K562 (cell line): ENCODE results near the gene KLHDC7A. TPM values are rescaled to one million over a fixed set of nuclear protein-coding genes. Genes with fewer than 3 reads are reported as not detected.

Experiments
- ATAC-seq: fragments of 200-7000 bp; cut with Tn5 transposase; 3 replicates; pipeline ENCODE4 v1.9.1; 2020; ENCODE audit warnings: moderate library complexity
- BruUV-seq: library from RNA; stranded (reverse); fragments of 400-500 nt; replicated peaks from 2 replicates; lab custom pipeline; 2021; lab: Mats Ljungman, UMichigan
- CTCF ChIA-PET: fragments of 300-600 bp; formaldehyde crosslinking; extraction: SDS; loops from one replicate; lab custom pipeline; 2021; ENCODE audit warnings: low intra/inter-chr PET ratio; lab: Yijun Ruan, JAX
- POLR2A ChIA-PET: fragments of 300-600, 350-650 bp; sonication (Branson Sonifier 250); formaldehyde crosslinking; extraction: SDS; loops from one replicate; lab custom pipeline; 2021; ENCODE audit warnings: antibody characterized with exemption, inconsistent platforms; lab: Yijun Ruan, JAX
- DNase-seq, 4 experiments: peaks; one replicate each; pipeline versions ENCODE4 v3.0.0 to v3.0.0-alpha.2; 2011 to 2018; ENCODE audit warnings: low spot score in 3 of 4, mixed read lengths in 3 of 4; ENCODE audit errors: extremely low read depth in 1 of 4
- FAIRE-seq: peaks from 2 replicates; lab custom pipeline; 2011; peaks lifted over from hg19 to GRCh38; lab: Jason Lieb, UNC
- H2AFZ ChIP-seq: 2 replicates; pipeline ENCODE4 v1.6.0; 2011; ENCODE audit warnings: low read depth, low read length, control low read depth, inconsistent platforms
- H3K27ac ChIP-seq: fragments of 200-600 bp; 3 replicates; pipeline ENCODE4 v1.8.0; 2011; ENCODE audit warnings: low read depth, mild to moderate bottlenecking, control low read depth, inconsistent platforms, low read length, moderate library complexity, mixed read lengths; ENCODE audit errors: extremely low read depth
- H3K27me3 ChIP-seq, 2 experiments: fragments of 300-600 bp in 1 of 2; 2 replicates in 1 of 2; 3 replicates in 1 of 2; pipeline versions ENCODE4 v1.6.0 to v1.8.0; 2011; ENCODE audit warnings: inconsistent platforms in 2 of 2, low read length in 2 of 2, mild to moderate bottlenecking in 1 of 2, mixed read lengths in 1 of 2, moderate library complexity in 1 of 2; ENCODE audit not compliant: control insufficient read depth in 2 of 2, insufficient read depth in 2 of 2
- H3K36me3 ChIP-seq: fragments of 300-600 bp; 3 replicates; pipeline ENCODE4 v1.8.0; 2011; ENCODE audit warnings: mild to moderate bottlenecking, low read length, inconsistent platforms; ENCODE audit not compliant: control insufficient read depth, insufficient read depth
- H3K4me1 ChIP-seq, 2 experiments: fragments of 200-600 bp in 1 of 2; replicated peaks in 1 of 2; 2 replicates in 1 of 2; 3 replicates in 1 of 2; pipeline versions ENCODE4 v1.5.1 to v1.8.0; 2011; ENCODE audit warnings: inconsistent platforms in 2 of 2, low read length in 2 of 2, mild to moderate bottlenecking in 1 of 2, mixed read lengths in 1 of 2, moderate library complexity in 1 of 2; ENCODE audit not compliant: control insufficient read depth in 2 of 2, insufficient read depth in 2 of 2
- H3K4me2 ChIP-seq: 2 replicates; pipeline ENCODE4 v1.6.1; 2011; ENCODE audit warnings: low read length, control low read depth, inconsistent platforms, mixed read lengths; ENCODE audit not compliant: insufficient read depth
- H3K4me3 ChIP-seq: fragments of 200-600 bp; sonication (generic), shearing (Covaris generic); 2 replicates; pipeline ENCODE4 v1.5.1; 2016; ENCODE audit warnings: control low read depth, inconsistent platforms
- H3K79me2 ChIP-seq: fragments of 200-600 bp; 3 replicates; pipeline ENCODE4 v1.8.0; 2011; ENCODE audit warnings: low read length, inconsistent platforms; ENCODE audit not compliant: control insufficient read depth, insufficient read depth
- H3K9ac ChIP-seq, 2 experiments: 2 replicates each; pipeline versions ENCODE4 v1.6.0 to v1.6.1; 2011; ENCODE audit warnings: low read depth in 2 of 2, low read length in 2 of 2, control low read depth in 1 of 2, inconsistent platforms in 1 of 2, mild to moderate bottlenecking in 1 of 2, mixed read lengths in 1 of 2; ENCODE audit not compliant: insufficient read depth in 1 of 2
- H3K9me1 ChIP-seq: one replicate; pipeline ENCODE4 v1.6.0; 2011; ENCODE audit warnings: inconsistent platforms, mild to moderate bottlenecking, low read length, moderate library complexity; ENCODE audit not compliant: control insufficient read depth, insufficient read depth
- H3K9me3 ChIP-seq: replicated peaks from 2 replicates; pipeline ENCODE4 v1.5.1; 2011; ENCODE audit warnings: low read depth, low read length, inconsistent platforms; ENCODE audit not compliant: control insufficient read depth, insufficient read depth
- H4K20me1 ChIP-seq: replicated peaks from 2 replicates; pipeline ENCODE4 v1.6.1; 2011; ENCODE audit warnings: low read length, inconsistent platforms, mixed read lengths; ENCODE audit not compliant: control insufficient read depth, insufficient read depth
- CHD1 ChIP-seq: fragments of 200-600 bp; sonication (generic); IDR thresholded peaks from one replicate; pipeline ENCODE4 v1.6.1; 2012; ENCODE audit warnings: mild to moderate bottlenecking, moderate library complexity, low read length, inconsistent platforms
- ELF1 ChIP-seq: fragments of 200-800 bp; sonication (Bioruptor generic); IDR thresholded peaks from 2 replicates; pipeline ENCODE4 v1.6.1; 2016; ENCODE audit warnings: missing genetic modification characterization, missing compliant biosample characterization
- EP400 ChIP-seq: fragments of 450-650 bp; IDR thresholded peaks from 2 replicates; pipeline ENCODE4 v1.6.1; 2017; ENCODE audit warnings: antibody characterized with exemption, mild to moderate bottlenecking, moderate library complexity
- HDAC8 ChIP-seq: fragments of 450-650 bp; IDR thresholded peaks from 2 replicates; pipeline ENCODE4 v1.6.1; 2016; ENCODE audit warnings: mild to moderate bottlenecking, missing genetic modification characterization, moderate library complexity, missing compliant biosample characterization
- HNRNPUL1 ChIP-seq: fragments of 200-400 bp; formaldehyde crosslinking; IDR thresholded peaks from 2 replicates; pipeline ENCODE4 v1.6.1; 2017; ENCODE audit warnings: low read length
- NFE2L1 ChIP-seq: fragments of 450-650 bp; IDR thresholded peaks from 2 replicates; pipeline ENCODE4 v1.6.1; 2016; ENCODE audit warnings: missing genetic modification characterization, low read depth, mild to moderate bottlenecking, missing compliant biosample characterization, moderate library complexity, borderline replicate concordance
- PCBP1 ChIP-seq: fragments of 200-400 bp; formaldehyde crosslinking; IDR thresholded peaks from 2 replicates; pipeline ENCODE4 v1.6.1; 2018; ENCODE audit warnings: mild to moderate bottlenecking, low read depth, low read length; ENCODE audit not compliant: poor library complexity, severe bottlenecking
- POLR2A ChIP-seq: fragments of 450-650 bp; conservative IDR thresholded peaks from 2 replicates; pipeline ENCODE4 v1.6.1; 2016
- SMAD1 ChIP-seq: fragments of 150-350 bp; IDR thresholded peaks from 2 replicates; pipeline ENCODE4 v1.6.1; 2014; ENCODE audit warnings: low read length, low read depth; ENCODE audit not compliant: partially characterized antibody
- WHSC1 ChIP-seq: IDR thresholded peaks from one replicate; pipeline ENCODE4 v1.6.1; 2012; ENCODE audit warnings: low read length, control low read depth, inconsistent platforms
- ZBTB1 ChIP-seq: sonication (generic); formaldehyde crosslinking; IDR thresholded peaks from 2 replicates; pipeline ENCODE4 v1.8.1; 2023; ENCODE audit warnings: missing genetic modification reagents, low read depth, mild to moderate bottlenecking, borderline replicate concordance
- ZNF146 ChIP-seq: IDR thresholded peaks from one replicate; pipeline ENCODE4 v1.6.1; 2018; ENCODE audit warnings: missing compliant biosample characterization; ENCODE audit not compliant: unreplicated experiment
- ZZZ3 ChIP-seq: fragments of 450-650 bp; IDR thresholded peaks from 2 replicates; pipeline ENCODE4 v1.6.1; 2016; ENCODE audit warnings: antibody characterized with exemption, mild to moderate bottlenecking, moderate library complexity
- whole genome bisulfite sequencing: fragments of 100-300 bp; shearing (Covaris generic); methylation state at CpG from one replicate; pipeline ENCODE4 v1.1.6; 2016; ENCODE audit warnings: low coverage, mixed read lengths; ENCODE audit not compliant: insufficient coverage; ENCODE audit errors: missing lambda C conversion rate; 5-methylcytosine and 5-hydroxymethylcytosine counted together
- in situ Hi-C: fragments of 300-500 bp; cut with MboI; formaldehyde crosslinking; loops from 4 replicates; pipeline ENCODE4 v1.15.0; 2018; ENCODE audit warnings: inconsistent platforms, mixed read lengths
- intact Hi-C: fragments of 100-400 bp; cut with micrococcal nuclease; formaldehyde crosslinking; loops from 2 replicates; pipeline ENCODE4 v1.14.2; 2022
- polyA plus RNA-seq, 8 experiments: library from polyadenylated mRNA; depleted of rRNA in 4 of 8; stranded (reverse) in 5 of 8; unstranded in 3 of 8; fragments of >200 nt; fragmentation: Nextera tagmentation in 2 of 8; fragmentation: Illumina TruSeq in 1 of 8; extraction: Ambion mirVana in 2 of 8; extraction: Trizol in 1 of 8; gene quantifications; 2 replicates each; pipeline versions ENCODE4 v1.2.1 to v1.2.3, GENCODE V29; 2011 to 2014; ENCODE audit warnings: inconsistent platforms in 1 of 8, missing spikeins in 1 of 8
- total RNA-seq, 7 experiments: library from RNA; depleted of rRNA in 6 of 7; stranded (reverse); fragments of >200 nt in 6 of 7; fragmentation: Illumina TruSeq in 2 of 7; extraction: Trizol in 2 of 7; gene quantifications; 2 replicates each; pipeline versions ENCODE4 v1.2.1 to v1.2.3, GENCODE V29; 2011 to 2021; ENCODE audit warnings: low replicate concordance in 1 of 7
- TF ChIP-seq, protein P1 (sequence below): sonication (generic); formaldehyde crosslinking; IDR thresholded peaks from 2 replicates; pipeline ENCODE4 v1.8.0; 2022; ENCODE audit warnings: mild to moderate bottlenecking, low read depth, missing genetic modification reagents
- TF ChIP-seq, protein P2 (sequence below): sonication (generic); formaldehyde crosslinking; IDR thresholded peaks from 2 replicates; pipeline ENCODE4 v1.9.0; 2022; ENCODE audit warnings: mild to moderate bottlenecking, missing genetic modification reagents
- TF ChIP-seq, protein P3 (sequence below): conservative IDR thresholded peaks from 2 replicates; pipeline ENCODE4 v1.6.1; 2011; ENCODE audit warnings: low read depth, mild to moderate bottlenecking, low read length; ENCODE audit not compliant: control insufficient read depth
- TF ChIP-seq, protein P4 (sequence below): IDR thresholded peaks from 2 replicates; pipeline ENCODE4 v1.6.1; 2014; ENCODE audit warnings: antibody characterized with exemption

Gene KLHDC7A
- total and polyA plus RNA-seq, 9 of the 15 experiments (the other 6 are each of a cell fraction or from before 2014, with no cell fraction given) = 0.01 to 0.02 (median 0.01) TPM; not detected in 6

DNA sequence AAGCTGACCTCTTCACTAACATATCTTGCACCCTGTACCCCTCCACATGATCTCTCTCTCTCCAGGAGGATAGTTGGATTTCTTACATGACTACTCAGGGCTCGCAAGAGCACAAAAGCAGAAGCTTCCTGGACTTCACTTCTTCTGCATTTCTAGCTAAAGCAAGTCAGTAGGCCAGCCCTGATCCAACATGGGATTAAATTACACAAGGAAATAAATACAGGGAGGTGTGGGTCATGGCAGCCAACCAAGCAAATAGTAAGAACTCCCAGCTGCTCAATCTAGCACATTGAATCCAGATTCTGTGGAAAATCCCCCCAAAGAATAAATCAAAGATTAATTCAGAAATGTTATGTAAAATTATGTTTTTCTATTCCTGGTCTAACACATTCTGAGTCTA, 33.3 kb downstream of the KLHDC7A start (continued):
- TF ChIP-seq, protein P1, sequence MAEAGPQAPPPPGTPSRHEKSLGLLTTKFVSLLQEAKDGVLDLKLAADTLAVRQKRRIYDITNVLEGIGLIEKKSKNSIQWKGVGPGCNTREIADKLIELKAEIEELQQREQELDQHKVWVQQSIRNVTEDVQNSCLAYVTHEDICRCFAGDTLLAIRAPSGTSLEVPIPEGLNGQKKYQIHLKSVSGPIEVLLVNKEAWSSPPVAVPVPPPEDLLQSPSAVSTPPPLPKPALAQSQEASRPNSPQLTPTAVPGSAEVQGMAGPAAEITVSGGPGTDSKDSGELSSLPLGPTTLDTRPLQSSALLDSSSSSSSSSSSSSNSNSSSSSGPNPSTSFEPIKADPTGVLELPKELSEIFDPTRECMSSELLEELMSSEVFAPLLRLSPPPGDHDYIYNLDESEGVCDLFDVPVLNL = no peak
- TF ChIP-seq WHSC1 = no peak
- TF ChIP-seq, protein P2, sequence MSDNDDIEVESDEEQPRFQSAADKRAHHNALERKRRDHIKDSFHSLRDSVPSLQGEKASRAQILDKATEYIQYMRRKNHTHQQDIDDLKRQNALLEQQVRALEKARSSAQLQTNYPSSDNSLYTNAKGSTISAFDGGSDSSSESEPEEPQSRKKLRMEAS (CRISPR knock-in tag) = no peak
- TF ChIP-seq SMAD1 = no peak

DNA sequence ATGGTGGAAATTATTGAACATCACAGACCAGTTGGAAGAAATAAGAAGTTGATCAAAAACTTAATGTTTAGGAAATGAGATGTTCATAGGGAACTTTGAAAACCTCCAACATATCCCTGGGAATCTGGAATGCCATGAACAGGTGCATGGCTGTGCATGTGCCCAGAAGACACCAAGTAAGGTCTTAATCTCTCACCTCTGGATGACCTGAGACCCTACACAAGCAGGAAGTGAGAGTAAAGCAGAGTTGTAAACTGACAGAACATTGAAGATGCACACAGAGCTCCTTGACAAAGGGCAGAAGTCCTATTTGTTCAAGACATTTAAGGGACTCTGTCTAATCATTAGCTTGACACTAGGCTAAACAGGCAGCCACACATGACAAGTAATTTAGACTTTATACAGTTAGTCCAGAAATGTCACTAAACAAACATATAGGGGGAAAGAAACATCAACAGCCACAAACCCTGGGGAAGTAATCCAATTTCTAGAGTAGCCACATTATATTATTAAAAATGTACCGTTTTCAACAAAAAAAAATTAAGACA, 34.5 kb downstream of the KLHDC7A start:
- no TSS peak for BruUV-seq
- H3K4me3 ChIP-seq = no peak overlapping the region
- H3K27me3 ChIP-seq = peaks cover 0 to 2% of the 10 kb centered on the region in 2 experiments; a peak in 1 of 5 replicates
- WGBS = 5% methylated on average over 1 of the region's 1 CpG
- no peak for TF ChIP-seq CHD1
- TF ChIP-seq ZNF146 (CRISPR knock-in tag) = no peak
- TF ChIP-seq PCBP1 = no peak
- no peak for TF ChIP-seq POLR2A
- TF ChIP-seq HNRNPUL1 = no peak
- TF ChIP-seq HDAC8 = no peak
- TF ChIP-seq ELF1 (tag) = no peak
- no peak for TF ChIP-seq ZBTB1
- no peak for TF ChIP-seq EP400
- no peak for TF ChIP-seq ZZZ3
- TF ChIP-seq, protein P3, sequence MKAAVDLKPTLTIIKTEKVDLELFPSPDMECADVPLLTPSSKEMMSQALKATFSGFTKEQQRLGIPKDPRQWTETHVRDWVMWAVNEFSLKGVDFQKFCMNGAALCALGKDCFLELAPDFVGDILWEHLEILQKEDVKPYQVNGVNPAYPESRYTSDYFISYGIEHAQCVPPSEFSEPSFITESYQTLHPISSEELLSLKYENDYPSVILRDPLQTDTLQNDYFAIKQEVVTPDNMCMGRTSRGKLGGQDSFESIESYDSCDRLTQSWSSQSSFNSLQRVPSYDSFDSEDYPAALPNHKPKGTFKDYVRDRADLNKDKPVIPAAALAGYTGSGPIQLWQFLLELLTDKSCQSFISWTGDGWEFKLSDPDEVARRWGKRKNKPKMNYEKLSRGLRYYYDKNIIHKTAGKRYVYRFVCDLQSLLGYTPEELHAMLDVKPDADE = no peak
- TF ChIP-seq, protein P4, sequence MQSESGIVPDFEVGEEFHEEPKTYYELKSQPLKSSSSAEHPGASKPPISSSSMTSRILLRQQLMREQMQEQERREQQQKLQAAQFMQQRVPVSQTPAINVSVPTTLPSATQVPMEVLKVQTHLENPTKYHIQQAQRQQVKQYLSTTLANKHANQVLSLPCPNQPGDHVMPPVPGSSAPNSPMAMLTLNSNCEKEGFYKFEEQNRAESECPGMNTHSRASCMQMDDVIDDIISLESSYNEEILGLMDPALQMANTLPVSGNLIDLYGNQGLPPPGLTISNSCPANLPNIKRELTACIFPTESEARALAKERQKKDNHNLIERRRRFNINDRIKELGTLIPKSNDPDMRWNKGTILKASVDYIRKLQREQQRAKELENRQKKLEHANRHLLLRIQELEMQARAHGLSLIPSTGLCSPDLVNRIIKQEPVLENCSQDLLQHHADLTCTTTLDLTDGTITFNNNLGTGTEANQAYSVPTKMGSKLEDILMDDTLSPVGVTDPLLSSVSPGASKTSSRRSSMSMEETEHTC = no peak
- TF ChIP-seq NFE2L1 = no peak
- H3K9me3 ChIP-seq = no peaks in the 10 kb centered on the region; the same call in 1 of the 2 replicates
- H3K36me3 ChIP-seq = no peaks in the 10 kb centered on the region
- H3K9me1 ChIP-seq = no peaks in the 10 kb centered on the region
- no peaks in the 10 kb centered on the region for H4K20me1 ChIP-seq
- DNase-seq = no peak
- no peak overlapping the region for H2AFZ ChIP-seq
- no peak overlapping the region for H3K9ac ChIP-seq
- ChIA-PET POLR2A (no interaction called here), CTCF (no interaction called here)
- H3K4me1 ChIP-seq = no peaks in the 10 kb centered on the region
- no peaks in the 10 kb centered on the region for H3K79me2 ChIP-seq
- intact Hi-C loops = no loop called here
- no peak overlapping the region for H3K27ac ChIP-seq
- no peak overlapping the region for H3K4me2 ChIP-seq
- in situ Hi-C loops = no loop called here
- FAIRE-seq = no peak
- no peak for ATAC-seq
